Uterus (tissue), 2 donors: ENCODE data around the gene ADI1.

ENCODE experiments used
- POLR2A ChIP-seq, 2 donors: fragments of 450-650 bp; IDR thresholded peaks; one replicate each; pipeline ENCODE4 v1.6.1; 2016; ENCODE audit warnings: antibody characterized with exemption in 2 of 2, mild to moderate bottlenecking in 1 of 2, moderate library complexity in 1 of 2
- TF ChIP-seq, protein P1 (sequence below), 4 experiments: fragments of 200-600 bp in 2 of 4; fragments of 450-650 bp in 2 of 4; sonication (generic) in 2 of 4; IDR thresholded peaks; one replicate each; pipeline ENCODE4 v1.5.1; 2016 to 2019; ENCODE audit warnings: antibody characterized with exemption in 4 of 4, mild to moderate bottlenecking in 2 of 4, moderate library complexity in 1 of 4

DNA sequence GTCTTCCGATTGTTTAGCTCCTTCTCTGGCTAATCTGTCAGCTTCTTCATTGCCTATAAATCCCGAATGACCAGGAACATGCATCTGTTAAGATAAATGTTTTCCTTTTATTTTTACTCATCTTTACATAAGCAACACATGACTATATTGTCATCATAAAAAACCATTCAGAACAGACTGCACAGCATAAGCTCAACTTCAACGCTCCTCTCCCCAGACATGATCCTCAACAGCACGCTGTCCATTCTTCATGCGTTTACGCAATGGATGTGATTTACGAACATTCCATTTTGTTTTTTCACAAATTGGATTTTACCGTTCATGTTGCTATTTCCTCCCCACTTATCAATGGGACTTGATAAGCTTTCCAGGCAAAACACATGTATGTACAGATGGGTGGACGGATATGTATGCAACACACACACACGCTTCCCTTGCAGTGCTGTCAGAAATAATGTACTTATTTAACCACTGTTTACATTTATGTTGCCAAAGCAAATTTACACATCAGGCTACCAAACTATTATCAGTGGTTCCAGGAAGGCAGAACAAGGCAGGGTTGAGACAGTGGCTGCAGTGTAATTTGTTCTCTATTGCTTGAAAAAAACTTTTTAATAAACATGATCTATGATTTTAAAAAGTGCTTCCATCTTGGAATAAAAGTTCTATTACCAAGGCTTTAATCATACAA, 26.6 kb upstream of the ADI1 start:
- TF ChIP-seq, protein P1, sequence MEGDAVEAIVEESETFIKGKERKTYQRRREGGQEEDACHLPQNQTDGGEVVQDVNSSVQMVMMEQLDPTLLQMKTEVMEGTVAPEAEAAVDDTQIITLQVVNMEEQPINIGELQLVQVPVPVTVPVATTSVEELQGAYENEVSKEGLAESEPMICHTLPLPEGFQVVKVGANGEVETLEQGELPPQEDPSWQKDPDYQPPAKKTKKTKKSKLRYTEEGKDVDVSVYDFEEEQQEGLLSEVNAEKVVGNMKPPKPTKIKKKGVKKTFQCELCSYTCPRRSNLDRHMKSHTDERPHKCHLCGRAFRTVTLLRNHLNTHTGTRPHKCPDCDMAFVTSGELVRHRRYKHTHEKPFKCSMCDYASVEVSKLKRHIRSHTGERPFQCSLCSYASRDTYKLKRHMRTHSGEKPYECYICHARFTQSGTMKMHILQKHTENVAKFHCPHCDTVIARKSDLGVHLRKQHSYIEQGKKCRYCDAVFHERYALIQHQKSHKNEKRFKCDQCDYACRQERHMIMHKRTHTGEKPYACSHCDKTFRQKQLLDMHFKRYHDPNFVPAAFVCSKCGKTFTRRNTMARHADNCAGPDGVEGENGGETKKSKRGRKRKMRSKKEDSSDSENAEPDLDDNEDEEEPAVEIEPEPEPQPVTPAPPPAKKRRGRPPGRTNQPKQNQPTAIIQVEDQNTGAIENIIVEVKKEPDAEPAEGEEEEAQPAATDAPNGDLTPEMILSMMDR (IDR thresholded peaks at IDR 0.05) = no peak
- TF ChIP-seq POLR2A (IDR thresholded peaks at IDR 0.05) = no peak
